CD8-positive, alpha-beta memory T cell (primary cell): ENCODE results near the gene KIF5C. TPM values are rescaled to one million over a fixed set of nuclear protein-coding genes. Genes with fewer than 3 reads are reported as not detected.

Experiments
- CTCF ChIA-PET: fragments of 350-600 bp; sonication (Branson Sonifier 250); formaldehyde crosslinking; loops from one replicate; lab custom pipeline; 2021; ENCODE audit warnings: antibody characterized with exemption; lab: Charles Lee
- POLR2A ChIA-PET: fragments of 350-600 bp; sonication (Branson Sonifier 250); formaldehyde crosslinking; loops from one replicate; lab custom pipeline; 2021; ENCODE audit warnings: antibody characterized with exemption; lab: Charles Lee
- DNase-seq, 5 donors: peaks; one replicate each; pipeline versions ENCODE4 v3.0.0 to v3.0.0-alpha.2; 2020 to 2022; ENCODE audit warnings: mixed read lengths in 1 of 5
- H3K27ac ChIP-seq: one replicate; pipeline ENCODE4 v1.7.0; 2013; ENCODE audit warnings: low read depth, mild to moderate bottlenecking, low read length, moderate library complexity
- H3K27me3 ChIP-seq: 2 replicates; pipeline ENCODE4 v1.7.0; 2013; ENCODE audit warnings: low read length, mild to moderate bottlenecking; ENCODE audit not compliant: insufficient read depth, poor library complexity, severe bottlenecking
- H3K36me3 ChIP-seq: 2 replicates; pipeline ENCODE4 v1.7.0; 2013; ENCODE audit warnings: mild to moderate bottlenecking, low read length, moderate library complexity; ENCODE audit not compliant: insufficient read depth
- H3K4me1 ChIP-seq: 2 replicates; pipeline ENCODE4 v1.7.0; 2013; ENCODE audit warnings: mild to moderate bottlenecking, low read length, moderate library complexity; ENCODE audit not compliant: insufficient read depth
- H3K4me3 ChIP-seq: 2 replicates; pipeline ENCODE4 v1.7.0; 2013; ENCODE audit warnings: mild to moderate bottlenecking, low read length
- H3K9me3 ChIP-seq: 2 replicates; pipeline ENCODE4 v1.7.0; 2013; ENCODE audit warnings: mild to moderate bottlenecking, low read length
- H3K27ac Mint-ChIP-seq, 8 donors: one replicate each; pipeline ENCODE4 v1.8.0; 2020 to 2021; ENCODE audit warnings: mixed read lengths in 8 of 8, mild to moderate bottlenecking in 6 of 8, inconsistent platforms in 3 of 8, moderate library complexity in 3 of 8
- H3K27me3 Mint-ChIP-seq, 2 donors: one replicate each; pipeline ENCODE4 v1.8.0; 2020 to 2021; ENCODE audit warnings: mixed read lengths in 2 of 2, mild to moderate bottlenecking in 1 of 2, moderate library complexity in 1 of 2
- H3K36me3 Mint-ChIP-seq, 3 donors: one replicate each; pipeline ENCODE4 v1.8.0; 2020 to 2021; ENCODE audit warnings: mixed read lengths in 3 of 3, inconsistent platforms in 1 of 3, mild to moderate bottlenecking in 1 of 3
- H3K4me1 Mint-ChIP-seq, 3 donors: one replicate each; pipeline ENCODE4 v1.8.0; 2020 to 2021; ENCODE audit warnings: mixed read lengths in 3 of 3, inconsistent platforms in 1 of 3, mild to moderate bottlenecking in 1 of 3
- H3K4me3 Mint-ChIP-seq, 7 donors: one replicate each; pipeline ENCODE4 v1.8.0; 2020 to 2021; ENCODE audit warnings: mixed read lengths in 7 of 7, mild to moderate bottlenecking in 6 of 7, moderate library complexity in 4 of 7, inconsistent platforms in 2 of 7
- H3K9me3 Mint-ChIP-seq, 5 donors: one replicate each; pipeline ENCODE4 v1.8.0; 2020 to 2022; ENCODE audit warnings: mixed read lengths in 5 of 5, mild to moderate bottlenecking in 3 of 5, moderate library complexity in 2 of 5, inconsistent platforms in 1 of 5
- polyA plus RNA-seq: library from polyadenylated mRNA; unstranded; fragments of 300-500 nt; fragmentation: Illumina TruSeq; gene quantifications from one replicate; pipeline ENCODE4 v1.2.3, GENCODE V29; 2021
- total RNA-seq, 2 experiments: library from RNA; stranded (reverse); gene quantifications; one replicate each; pipeline ENCODE4 v1.2.3, GENCODE V29; 2021

The KIF5C gene
- total and polyA plus RNA-seq, 3 experiments from 2014 or later, result 3.4 to 19.8 (median 18.2) TPM

DNA sequence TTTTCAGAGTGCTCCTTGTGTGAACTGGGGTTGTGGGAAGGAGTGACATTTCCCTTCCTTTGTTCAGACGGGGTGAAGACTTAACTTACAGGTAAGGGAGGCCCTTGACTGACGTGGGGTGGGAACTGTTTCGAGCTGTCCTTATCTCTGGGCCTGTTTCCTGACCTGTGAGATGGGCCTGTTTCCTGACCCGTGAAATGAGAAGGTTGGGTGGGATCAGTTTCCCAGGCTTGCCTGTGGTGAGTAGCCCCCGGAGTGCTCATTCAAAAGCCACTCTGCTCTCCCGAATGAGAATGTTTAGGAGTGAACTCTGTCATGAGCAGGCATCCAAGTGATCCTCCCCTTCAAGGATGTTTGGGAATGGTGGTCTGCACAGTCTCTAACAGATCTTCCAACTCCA is 159.4 kb downstream of the KIF5C start:
- H3K4me3 ChIP-seq, result no peak overlapping the region
- no peak overlapping the region for H3K4me3 Mint-ChIP-seq
- no peak for DNase-seq
- no peaks in the 10 kb centered on the region for H3K36me3 Mint-ChIP-seq
- no peaks in the 10 kb centered on the region for H3K9me3 ChIP-seq
- H3K4me1 ChIP-seq, result no peaks in the 10 kb centered on the region
- H3K27me3 Mint-ChIP-seq, result peaks cover 36 to 44% of the 10 kb centered on the region in 2 donors
- H3K27me3 ChIP-seq, result no peaks in the 10 kb centered on the region
- H3K9me3 Mint-ChIP-seq, result no peaks in the 10 kb centered on the region
- CTCF ChIA-PET, result interaction anchor here (1.7 kb wide), 1 partner anchor 15 kb away, joined by 5 read pairs; no protein-coding TSS in a partner anchor
- no peaks in the 10 kb centered on the region for H3K36me3 ChIP-seq
- peaks cover 0 to 4% (median 3%) of the 10 kb centered on the region in 3 donors for H3K4me1 Mint-ChIP-seq
- POLR2A ChIA-PET, result no interaction called here
- no peak overlapping the region for H3K27ac ChIP-seq
- no peak overlapping the region for H3K27ac Mint-ChIP-seq

DNA sequence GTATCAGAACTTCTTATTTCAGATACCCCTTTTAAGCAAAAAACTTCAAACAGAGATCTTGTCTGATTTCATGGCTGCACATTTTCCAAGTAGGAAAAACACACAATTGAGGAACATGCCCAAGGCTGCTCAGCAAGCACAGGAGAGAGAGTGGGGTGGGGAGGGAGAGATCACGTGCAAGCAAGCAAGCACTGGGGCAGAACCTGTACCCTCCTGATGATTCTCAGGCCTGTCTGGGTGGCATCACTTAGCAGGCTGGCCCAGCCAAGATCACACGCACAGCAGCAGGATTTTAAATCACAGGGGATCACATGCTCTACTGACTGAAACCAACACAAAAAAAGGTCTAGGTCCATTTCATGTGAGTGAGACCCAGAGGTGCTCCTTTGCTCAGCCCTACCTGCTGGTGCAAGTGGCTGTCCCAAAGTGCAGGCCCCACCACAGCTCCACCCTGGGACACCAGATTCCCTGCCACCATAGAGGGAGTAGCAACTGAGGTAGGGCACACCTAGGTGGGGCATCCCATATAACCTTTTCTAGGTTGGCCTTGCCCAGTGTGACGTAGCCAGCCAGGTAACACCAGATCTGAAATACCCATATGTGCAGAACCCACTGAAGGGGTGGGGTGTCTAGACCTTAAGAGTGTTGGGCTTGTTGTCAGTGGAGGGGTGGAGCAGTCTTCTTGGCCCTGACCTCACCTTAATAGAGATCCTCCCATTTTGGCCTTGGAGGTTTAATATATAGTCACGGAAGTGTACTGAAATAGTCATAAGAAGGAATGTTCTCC is 161.7 kb downstream of the KIF5C start:
- H3K27ac ChIP-seq, result no peak overlapping the region
- no peak overlapping the region for H3K4me3 ChIP-seq
- no peak for DNase-seq
- Mint-ChIP-seq H3K27me3 (peaks cover 49 to 61% of the 10 kb centered on the region in 2 donors), H3K4me1 (peaks cover 0 to 7% (median 4%) of the 10 kb centered on the region in 3 donors), H3K9me3 (no peaks in the 10 kb centered on the region), H3K36me3 (no peaks in the 10 kb centered on the region), H3K4me3 (peak overlapping the region in 1 of 7 donors; percentile 16), H3K27ac (peak overlapping the region in 1 of 8 donors; percentile 11)
- H3K36me3 ChIP-seq, result no peaks in the 10 kb centered on the region
- no peaks in the 10 kb centered on the region for H3K9me3 ChIP-seq
- CTCF ChIA-PET, result no interaction called here
- POLR2A ChIA-PET, result no interaction called here
- H3K4me1 ChIP-seq, result no peaks in the 10 kb centered on the region
- H3K27me3 ChIP-seq, result no peaks in the 10 kb centered on the region

DNA sequence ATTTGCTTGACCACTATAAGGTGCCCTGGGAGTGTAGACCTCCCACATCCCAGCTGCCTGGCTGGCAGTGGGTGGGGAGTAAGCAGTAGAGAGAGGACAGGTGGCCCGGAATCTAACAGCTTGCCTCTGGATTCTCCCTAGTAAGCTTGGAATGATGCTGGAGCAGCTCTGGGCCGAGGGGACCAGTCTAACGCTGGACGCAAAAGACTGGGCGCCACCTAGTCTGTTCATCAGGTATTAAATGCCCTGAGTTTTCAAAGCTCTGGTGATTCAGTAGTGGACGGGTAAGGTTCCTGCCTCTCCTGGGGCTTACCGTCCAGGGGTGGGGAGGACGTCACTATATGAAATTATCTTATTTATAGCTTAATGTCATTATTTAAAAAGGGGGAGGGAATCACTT is 162.8 kb downstream of the KIF5C start:
- H3K27me3 ChIP-seq, result no peaks in the 10 kb centered on the region
- ChIA-PET CTCF (interaction anchor here (1.5 kb wide), 1 partner anchor 20 kb away, joined by 4 read pairs; no protein-coding TSS in a partner anchor), POLR2A (no interaction called here)
- DNase-seq, result no peak
- no peak overlapping the region for H3K27ac ChIP-seq
- peaks cover 0 to 7% (median 0%) of the 10 kb centered on the region in 3 donors for H3K4me1 Mint-ChIP-seq
- no peak overlapping the region for H3K27ac Mint-ChIP-seq
- no peaks in the 10 kb centered on the region for H3K9me3 ChIP-seq
- no peaks in the 10 kb centered on the region for H3K4me1 ChIP-seq
- H3K4me3 Mint-ChIP-seq, result peak overlapping the region in 2 of 7 donors; percentile 18 to 29
- no peaks in the 10 kb centered on the region for H3K36me3 ChIP-seq
- no peaks in the 10 kb centered on the region for H3K36me3 Mint-ChIP-seq
- peaks cover 42 to 71% of the 10 kb centered on the region in 2 donors for H3K27me3 Mint-ChIP-seq
- H3K4me3 ChIP-seq, result no peak overlapping the region
- H3K9me3 Mint-ChIP-seq, result no peaks in the 10 kb centered on the region

DNA sequence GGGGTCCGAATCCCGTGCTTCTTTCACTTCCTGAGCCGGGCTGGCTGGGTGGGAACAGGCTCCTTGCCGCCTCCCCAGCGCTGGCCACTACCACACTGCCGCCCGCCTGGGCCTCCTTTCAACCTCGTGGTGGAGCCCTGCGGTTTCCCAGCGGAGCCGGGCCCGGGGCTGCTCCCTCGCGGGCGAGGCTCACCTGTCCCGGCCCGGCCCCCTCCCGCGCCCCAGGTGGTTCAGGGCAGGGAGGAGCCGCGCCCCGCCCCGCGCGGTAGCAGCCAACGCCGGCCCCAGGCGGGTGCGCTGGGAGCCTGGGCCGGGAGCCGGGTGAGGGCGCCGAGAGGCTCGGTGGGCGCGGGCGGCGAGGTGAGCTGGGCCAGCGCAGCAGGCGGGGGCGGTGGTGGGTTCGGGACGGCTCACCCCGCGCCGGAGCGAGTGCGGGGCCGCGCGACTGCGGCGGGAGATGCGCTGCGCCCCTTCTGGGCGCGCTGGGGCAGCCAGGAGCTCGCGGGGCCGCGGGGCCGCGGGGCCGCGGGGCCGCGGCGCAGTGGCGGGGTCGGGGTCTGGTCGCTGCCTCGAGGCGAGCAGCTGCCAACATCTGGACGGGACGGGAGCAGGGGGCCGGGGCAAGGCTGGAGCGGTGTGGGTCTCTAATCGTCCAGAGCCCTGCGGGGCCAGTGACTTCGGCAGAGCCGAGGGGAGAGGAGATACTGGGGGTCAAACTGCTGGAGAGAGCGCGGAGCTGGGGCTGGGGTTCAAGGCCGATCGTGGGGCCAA is 163.6 kb downstream of the KIF5C start, which contains the start of gene LYPD6B:
TSS of gene LYPD6B (plus strand) at position 258 of the 771 bp plus-strand sequence. CDS start 92,250 bp downstream, outside the sequence.
- Mint-ChIP-seq H3K9me3 (no peaks in the 10 kb centered on the region), H3K36me3 (no peaks in the 10 kb centered on the region), H3K27ac (no peak within 1 kb of the TSS), H3K27me3 (peaks cover 40 to 67% of the 10 kb centered on the region in 2 donors), H3K4me3 (peak within 1 kb of the TSS in 4 of 7 donors; percentile 29 to 66 (median 42)), H3K4me1 (peaks cover 0 to 7% (median 0%) of the 10 kb centered on the region in 3 donors)
- Histone ChIP-seq H3K4me3 (no peak within 1 kb of the TSS), H3K27me3 (no peaks in the 10 kb centered on the region), H3K4me1 (no peaks in the 10 kb centered on the region), H3K27ac (no peak within 1 kb of the TSS), H3K9me3 (no peaks in the 10 kb centered on the region), H3K36me3 (no peaks in the 10 kb centered on the region)
- CTCF ChIA-PET, result interaction anchor here (1.5 kb wide), 1 partner anchor 21 kb away, joined by 4 read pairs; no protein-coding TSS in a partner anchor
- POLR2A ChIA-PET, result no interaction called here
- DNase-seq, result no peak

DNA sequence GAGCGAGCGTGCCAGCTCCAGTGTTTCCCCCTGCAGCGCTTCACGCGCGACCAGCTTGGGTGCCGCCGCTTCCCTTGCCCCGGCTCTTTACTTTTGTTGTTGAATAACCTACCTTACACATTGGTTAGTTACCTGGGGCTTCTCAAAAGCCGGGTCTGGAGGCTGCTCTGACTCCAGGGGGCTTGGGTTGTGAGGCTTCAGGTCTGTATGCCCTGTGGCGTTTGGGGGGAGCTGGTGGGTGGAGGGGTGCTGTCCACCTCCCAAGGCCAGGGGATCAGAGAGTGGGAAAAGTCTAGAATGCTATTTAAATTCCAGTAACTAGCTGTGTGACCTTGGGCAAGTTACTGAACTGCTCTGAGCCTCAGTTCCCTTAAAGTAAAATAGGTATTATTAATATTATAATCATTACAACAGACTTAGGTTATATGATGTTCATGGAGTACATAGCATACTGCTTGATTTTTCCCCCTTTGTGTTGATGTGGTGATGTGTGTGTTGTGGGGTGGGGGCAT is 164.2 kb downstream of the KIF5C start:
- H3K4me1 Mint-ChIP-seq, result peaks cover 0 to 7% (median 0%) of the 10 kb centered on the region in 3 donors
- ChIA-PET POLR2A (no interaction called here), CTCF (no interaction called here)
- peak overlapping the region in 3 of 7 donors; percentile 41 to 66 (median 44) for H3K4me3 Mint-ChIP-seq
- peaks cover 39 to 63% of the 10 kb centered on the region in 2 donors for H3K27me3 Mint-ChIP-seq
- H3K9me3 Mint-ChIP-seq, result peaks cover 0 to under 1% (median 0%) of the 10 kb centered on the region in 5 donors
- no peaks in the 10 kb centered on the region for H3K36me3 Mint-ChIP-seq
- Histone ChIP-seq H3K4me3 (no peak overlapping the region), H3K27ac (no peak overlapping the region), H3K36me3 (no peaks in the 10 kb centered on the region), H3K27me3 (no peaks in the 10 kb centered on the region), H3K4me1 (no peaks in the 10 kb centered on the region), H3K9me3 (no peaks in the 10 kb centered on the region)
- no peak for DNase-seq
- H3K27ac Mint-ChIP-seq, result no peak overlapping the region

DNA sequence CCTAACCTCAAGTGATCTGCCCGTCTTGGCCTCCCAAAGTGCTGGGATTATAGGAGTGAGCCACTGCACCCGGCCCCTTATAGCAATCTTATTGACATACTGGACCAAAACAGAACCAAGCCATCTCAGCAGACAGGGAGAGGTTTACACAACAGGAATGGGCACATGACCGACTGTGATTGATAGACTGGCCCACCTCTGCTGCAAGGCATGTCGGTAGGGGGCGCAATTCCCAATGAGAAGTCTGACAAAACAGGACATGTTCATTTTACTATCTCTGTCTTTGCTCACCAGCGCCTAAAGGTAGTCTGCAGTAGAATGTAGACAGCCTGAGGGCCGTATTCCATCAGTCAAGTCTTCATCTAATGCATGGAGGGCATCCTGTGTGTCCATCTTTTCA is 165.4 kb downstream of the KIF5C start:
- H3K27me3 Mint-ChIP-seq, result peaks cover 40 to 61% of the 10 kb centered on the region in 2 donors
- Histone ChIP-seq H3K4me3 (no peak overlapping the region), H3K4me1 (no peaks in the 10 kb centered on the region), H3K27me3 (no peaks in the 10 kb centered on the region), H3K27ac (no peak overlapping the region), H3K9me3 (no peaks in the 10 kb centered on the region), H3K36me3 (no peaks in the 10 kb centered on the region)
- peaks cover 0 to 7% (median 0%) of the 10 kb centered on the region in 3 donors for H3K4me1 Mint-ChIP-seq
- no peak overlapping the region for H3K4me3 Mint-ChIP-seq
- H3K27ac Mint-ChIP-seq, result no peak overlapping the region
- peak in 3 of 5 donors; percentile 14 to 29 (median 15) for DNase-seq
- H3K9me3 Mint-ChIP-seq, result peaks cover 0 to 9% (median 3%) of the 10 kb centered on the region in 5 donors
- no peaks in the 10 kb centered on the region for H3K36me3 Mint-ChIP-seq
- ChIA-PET POLR2A (no interaction called here), CTCF (interaction anchor here (1.4 kb wide), 1 partner anchor 23 kb away, joined by 3 read pairs; no protein-coding TSS in a partner anchor)

DNA sequence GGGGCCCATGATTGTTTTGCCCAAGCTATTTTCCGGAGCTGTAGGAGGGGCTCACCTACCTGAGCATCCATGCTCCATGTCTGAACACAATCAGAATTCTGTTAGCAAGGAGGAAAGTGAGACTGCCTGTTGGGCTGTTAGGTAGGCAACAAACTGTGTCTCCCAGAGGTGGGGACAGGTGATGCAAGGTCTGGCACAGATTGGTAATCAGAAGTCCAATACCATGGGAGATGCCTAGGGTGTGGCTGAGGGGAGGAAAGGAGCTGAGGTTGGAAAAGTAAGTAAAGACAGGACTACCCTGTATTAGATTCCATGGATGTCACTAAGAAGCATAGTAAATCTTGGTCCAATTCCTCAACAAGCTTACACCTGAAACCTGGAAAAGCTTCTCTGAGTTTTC is 166.5 kb downstream of the KIF5C start:
- no peak for DNase-seq
- Mint-ChIP-seq H3K36me3 (peaks cover 0 to 5% (median 0%) of the 10 kb centered on the region in 3 donors), H3K4me1 (peaks cover 0 to 7% (median 0%) of the 10 kb centered on the region in 3 donors), H3K4me3 (no peak overlapping the region), H3K27me3 (peaks cover 34 to 57% of the 10 kb centered on the region in 2 donors), H3K9me3 (peaks cover 6 to 19% (median 12%) of the 10 kb centered on the region in 5 donors), H3K27ac (no peak overlapping the region)
- no peaks in the 10 kb centered on the region for H3K27me3 ChIP-seq
- ChIA-PET POLR2A (no interaction called here), CTCF (interaction anchor here (1.4 kb wide), 1 partner anchor 24 kb away, joined by 3 read pairs; no protein-coding TSS in a partner anchor)
- H3K4me3 ChIP-seq, result no peak overlapping the region
- no peaks in the 10 kb centered on the region for H3K9me3 ChIP-seq
- no peaks in the 10 kb centered on the region for H3K4me1 ChIP-seq
- H3K36me3 ChIP-seq, result no peaks in the 10 kb centered on the region
- no peak overlapping the region for H3K27ac ChIP-seq
